ENCODE data around the gene ZC3H13.
A peak's percentile ranks its signal among the peaks of the same experiment; 100 is the strongest.

ZC3H13 gene, protein sequence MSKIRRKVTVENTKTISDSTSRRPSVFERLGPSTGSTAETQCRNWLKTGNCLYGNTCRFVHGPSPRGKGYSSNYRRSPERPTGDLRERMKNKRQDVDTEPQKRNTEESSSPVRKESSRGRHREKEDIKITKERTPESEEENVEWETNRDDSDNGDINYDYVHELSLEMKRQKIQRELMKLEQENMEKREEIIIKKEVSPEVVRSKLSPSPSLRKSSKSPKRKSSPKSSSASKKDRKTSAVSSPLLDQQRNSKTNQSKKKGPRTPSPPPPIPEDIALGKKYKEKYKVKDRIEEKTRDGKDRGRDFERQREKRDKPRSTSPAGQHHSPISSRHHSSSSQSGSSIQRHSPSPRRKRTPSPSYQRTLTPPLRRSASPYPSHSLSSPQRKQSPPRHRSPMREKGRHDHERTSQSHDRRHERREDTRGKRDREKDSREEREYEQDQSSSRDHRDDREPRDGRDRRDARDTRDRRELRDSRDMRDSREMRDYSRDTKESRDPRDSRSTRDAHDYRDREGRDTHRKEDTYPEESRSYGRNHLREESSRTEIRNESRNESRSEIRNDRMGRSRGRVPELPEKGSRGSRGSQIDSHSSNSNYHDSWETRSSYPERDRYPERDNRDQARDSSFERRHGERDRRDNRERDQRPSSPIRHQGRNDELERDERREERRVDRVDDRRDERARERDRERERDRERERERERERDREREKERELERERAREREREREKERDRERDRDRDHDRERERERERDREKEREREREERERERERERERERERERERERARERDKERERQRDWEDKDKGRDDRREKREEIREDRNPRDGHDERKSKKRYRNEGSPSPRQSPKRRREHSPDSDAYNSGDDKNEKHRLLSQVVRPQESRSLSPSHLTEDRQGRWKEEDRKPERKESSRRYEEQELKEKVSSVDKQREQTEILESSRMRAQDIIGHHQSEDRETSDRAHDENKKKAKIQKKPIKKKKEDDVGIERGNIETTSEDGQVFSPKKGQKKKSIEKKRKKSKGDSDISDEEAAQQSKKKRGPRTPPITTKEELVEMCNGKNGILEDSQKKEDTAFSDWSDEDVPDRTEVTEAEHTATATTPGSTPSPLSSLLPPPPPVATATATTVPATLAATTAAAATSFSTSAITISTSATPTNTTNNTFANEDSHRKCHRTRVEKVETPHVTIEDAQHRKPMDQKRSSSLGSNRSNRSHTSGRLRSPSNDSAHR (N-terminal part only)

DNA sequence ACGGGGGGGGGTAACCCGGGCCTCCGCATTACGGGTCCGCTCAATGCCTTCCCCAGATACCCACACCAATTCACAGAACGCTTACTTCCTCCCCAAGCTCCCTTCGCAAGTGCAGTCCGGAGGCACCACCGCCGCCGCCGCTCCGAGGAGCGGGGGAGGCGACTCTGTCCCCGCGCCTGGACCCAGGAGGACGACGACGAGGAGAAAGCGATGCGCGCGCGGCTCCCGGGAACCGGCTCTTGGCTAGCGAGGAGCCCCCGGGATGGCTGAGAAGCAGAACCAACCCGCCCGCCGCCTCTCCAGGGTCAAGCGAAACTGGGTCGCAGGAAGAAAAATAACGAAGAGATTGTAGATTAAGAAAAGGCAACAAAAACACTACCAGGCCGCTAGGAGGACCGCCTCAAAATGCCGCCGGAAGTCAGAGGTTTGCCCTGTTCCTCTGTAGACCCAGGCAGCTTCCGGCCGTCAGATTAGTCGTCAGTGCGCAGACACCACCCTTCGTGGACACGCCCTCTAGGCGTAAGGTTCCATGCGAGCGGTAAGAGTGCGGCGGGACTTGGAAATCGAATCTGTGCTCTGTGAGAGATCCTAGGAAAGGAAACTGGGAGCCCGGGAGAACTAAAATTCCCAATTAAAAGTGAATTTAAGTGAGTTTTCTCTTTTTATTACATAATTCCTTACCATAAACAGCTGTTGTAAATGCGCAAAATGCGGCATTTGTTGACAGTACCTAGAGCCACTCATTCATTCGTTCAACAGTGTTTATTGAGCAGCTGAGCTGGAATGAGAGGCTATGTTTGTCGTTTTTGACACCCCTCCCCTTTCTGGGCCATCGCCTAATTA, at the start of gene ZC3H13:
TSS of gene ZC3H13 (minus strand) at position 428 of the 843 bp plus-strand sequence. CDS start 7,239 bp downstream, outside the sequence.
- peak; percentile 98 for DNase-seq (ENCODE audit: low spot score)

DNA sequence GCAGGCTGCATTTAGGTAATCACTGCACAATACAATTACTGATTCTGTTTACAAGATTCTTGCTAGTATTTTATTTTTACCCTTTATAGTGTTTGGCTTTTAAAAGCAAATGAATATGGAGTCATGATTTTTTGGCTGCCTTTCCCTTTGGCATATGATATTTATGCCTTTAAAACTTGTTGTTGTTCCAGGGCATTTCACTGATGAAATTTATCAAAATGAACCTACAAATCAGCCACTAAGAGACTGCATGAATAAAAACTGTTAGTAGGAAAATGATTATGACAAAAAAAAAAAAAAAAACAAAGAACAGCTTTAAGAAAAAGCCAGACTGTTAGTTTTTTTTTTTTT, 49.7 kb upstream of the ZC3H13 start:
- no peak for DNase-seq (ENCODE audit: low spot score)

DNA sequence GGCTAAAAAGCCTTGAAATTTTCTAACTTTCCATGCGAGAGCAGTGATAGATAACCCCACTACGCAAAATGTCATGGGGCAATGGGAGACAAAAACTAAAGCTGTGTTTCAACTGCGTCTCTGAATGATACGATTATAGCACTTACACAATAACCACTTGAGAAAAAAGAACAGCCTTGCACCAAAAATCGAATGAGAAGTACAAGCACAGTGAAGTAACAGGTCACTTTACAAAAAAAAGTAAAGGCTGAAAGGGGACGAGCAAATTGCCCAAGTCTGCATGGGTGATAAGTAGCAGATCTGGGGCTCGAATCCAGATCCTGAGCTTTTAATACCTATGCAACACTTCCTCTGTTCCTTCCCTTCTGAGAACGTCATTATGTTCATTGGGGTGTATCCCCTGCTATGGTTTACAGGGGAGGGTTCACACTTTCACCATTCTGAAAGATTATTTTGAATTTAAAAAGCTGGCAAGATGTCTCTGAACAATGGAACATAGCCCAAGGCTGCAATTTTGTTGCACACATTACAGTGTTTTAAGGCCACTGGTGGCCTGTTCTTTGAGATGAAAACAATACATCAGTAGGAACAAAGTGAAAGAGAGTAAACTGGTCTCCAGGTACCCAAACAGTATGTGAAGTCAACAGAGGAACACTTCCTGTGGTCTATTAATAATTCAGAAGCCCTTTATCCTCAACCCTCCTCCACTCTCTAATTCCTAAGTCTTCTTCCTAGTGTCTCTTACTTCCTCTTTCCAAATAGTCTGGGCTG, 49.1 kb upstream of the ZC3H13 start:
- DNase-seq (ENCODE audit: low spot score), result no peak

DNA sequence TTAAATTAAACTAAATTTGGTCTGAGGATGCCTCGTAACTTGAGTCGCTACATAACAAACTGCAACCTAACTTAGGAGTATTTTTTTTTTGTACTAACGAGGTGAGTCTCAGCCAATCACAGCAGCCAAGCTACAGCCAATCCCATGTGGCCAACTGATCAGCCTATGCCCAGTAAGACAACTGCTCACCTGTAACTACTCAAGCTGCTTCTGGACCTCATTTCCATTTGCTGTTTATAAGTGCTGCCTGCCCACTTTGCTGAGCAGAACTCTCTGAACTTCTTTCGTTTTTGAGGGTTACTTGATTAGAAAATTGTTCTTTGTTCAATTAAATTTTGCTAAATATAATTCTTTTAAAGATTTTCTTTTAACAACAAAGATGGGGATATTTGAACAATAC, 48.5 kb upstream of the ZC3H13 start:
- DNase-seq (ENCODE audit: low spot score), result no peak

DNA sequence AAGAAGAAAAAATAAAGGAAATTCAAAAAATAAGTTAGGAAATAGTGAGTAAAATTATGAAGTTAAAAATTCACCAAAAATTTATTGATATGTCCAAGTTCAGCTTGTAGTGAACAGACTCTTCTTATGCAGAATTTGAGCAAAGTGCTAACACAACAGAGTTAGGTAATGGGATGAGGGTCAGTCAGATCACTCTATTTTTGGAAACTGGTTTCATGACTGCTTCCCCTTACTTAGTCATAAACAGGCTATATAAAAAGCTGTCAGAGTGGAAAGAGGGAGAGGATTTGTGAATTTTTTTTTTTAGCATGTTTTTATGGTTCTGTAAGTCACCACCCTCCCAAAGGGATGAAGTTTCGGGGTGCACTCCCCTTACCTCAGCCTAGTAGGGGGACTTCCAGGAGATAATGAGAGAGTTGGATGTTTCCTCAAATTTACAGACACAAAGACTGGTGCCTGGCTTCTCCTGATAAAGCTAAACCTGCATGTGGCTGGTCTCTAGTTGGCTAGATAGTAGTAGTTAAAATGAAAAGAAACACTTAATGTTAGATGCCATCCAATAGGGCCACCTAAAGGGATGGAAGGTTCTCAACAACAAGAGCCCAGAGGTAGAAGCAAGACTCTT, 47.8 kb upstream of the ZC3H13 start:
- DNase-seq (ENCODE audit: low spot score), result no peak

DNA sequence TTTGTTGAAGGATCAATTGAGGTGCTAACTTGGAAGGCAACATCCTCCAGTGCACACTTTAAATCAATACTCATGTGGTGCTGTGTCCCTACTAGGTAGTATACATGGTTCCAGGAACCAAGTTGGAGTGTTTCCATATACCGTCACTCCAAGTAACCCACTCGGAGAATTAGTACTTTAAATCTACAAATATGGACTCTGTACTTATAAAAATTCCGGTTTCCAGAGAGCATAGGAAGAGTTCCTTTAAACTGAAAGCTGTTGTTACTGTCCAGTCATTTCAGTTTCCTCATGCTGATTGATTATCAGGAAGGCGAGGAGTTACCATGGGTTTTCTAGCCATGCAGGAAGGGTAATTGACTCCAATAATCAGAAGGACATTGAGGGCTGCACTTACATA, 45.1 kb upstream of the ZC3H13 start:
- DNase-seq (ENCODE audit: low spot score), result no peak

DNA sequence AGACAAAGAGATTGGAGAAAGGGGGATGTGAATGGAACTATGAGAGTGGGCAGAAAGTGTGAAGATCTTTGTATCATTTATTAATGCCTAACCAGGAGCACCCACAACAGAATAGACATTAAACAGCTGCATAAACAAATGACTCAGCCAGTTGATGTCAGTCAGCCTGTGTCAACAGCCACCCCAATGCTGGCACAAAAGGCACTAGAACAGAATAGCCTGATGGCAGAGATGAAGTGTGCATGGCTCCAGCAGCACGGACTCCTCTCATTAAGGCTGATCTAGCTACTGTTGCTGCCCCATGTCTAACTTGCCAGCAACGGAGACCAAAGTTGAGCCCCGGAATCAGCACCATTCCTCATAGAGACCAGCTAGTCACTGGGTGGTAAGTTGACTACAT, 44.5 kb upstream of the ZC3H13 start:
- no peak for DNase-seq (ENCODE audit: low spot score)

DNA sequence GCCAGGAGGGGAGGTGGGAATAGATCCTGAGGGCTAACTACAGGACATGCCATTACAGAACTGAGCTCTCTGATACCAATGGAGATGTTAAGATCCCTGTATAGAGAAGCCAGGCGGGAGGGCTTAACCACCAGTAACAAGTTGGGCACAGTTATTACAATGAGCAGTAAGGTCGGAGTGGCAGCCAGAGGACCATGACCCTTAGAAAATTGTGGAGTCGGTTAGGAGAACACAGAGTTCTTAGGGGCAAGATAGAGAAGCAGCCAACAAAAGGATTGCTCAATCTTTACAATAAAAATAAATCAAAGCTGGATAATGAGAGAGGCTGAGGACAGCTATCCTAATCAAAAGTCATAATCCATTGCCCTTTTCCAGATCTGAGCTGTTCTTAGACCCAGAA, 41.9 kb upstream of the ZC3H13 start:
- no peak for DNase-seq (ENCODE audit: low spot score)

DNA sequence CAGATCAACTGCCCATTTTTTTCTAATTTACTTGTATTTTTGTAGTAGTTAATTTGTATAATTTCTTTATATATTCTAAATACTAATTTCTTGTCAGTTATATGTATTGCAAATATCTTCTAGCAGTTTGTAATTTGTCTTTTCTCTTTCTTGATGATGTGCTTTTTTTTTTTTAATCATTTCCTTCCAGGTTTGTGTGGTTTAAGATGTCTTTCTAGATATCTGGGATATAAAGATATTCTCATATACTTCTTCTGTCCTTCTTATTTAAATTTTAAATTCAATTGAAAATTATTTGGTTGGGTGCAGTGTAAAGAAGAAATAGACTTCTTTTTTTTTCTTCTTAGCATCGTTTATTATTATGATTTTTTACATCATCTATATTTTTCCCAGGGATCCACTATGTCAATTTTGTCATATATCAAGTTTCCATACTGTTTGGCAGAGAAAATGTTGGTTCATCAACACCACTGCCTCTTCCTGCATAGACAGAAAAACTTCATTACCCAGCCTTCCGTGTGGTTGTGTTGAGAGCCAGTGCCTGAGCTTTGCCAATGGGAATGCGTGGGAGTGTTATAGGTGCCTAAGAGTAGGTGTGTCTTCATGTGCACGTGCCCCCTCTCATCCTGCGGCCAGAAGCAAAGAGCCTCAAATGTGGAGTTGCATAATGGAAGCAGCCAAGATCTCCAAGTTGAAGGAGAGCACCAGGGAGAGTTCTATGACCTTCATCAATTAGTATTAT, 36.4 kb upstream of the ZC3H13 start:
- DNase-seq (ENCODE audit: low spot score), result no peak

DNA sequence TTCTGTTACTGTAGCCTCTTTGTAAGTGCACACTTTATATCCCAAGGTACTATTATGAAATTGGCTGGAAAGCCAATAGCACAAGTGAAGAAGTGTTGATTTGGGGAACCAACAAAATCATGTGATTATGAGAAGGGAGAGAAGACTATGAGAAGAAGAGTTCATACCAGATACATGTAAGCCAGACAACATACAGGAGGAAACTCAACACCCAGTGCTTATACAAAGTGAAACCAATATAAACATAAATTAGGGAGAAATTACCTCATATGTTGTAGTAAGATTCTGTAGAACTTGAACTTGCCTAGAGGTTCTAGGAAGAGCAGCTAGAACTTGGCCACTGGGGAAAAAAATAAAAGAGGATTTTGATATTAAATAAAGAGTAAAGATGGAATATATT, 34.9 kb upstream of the ZC3H13 start:
- DNase-seq (ENCODE audit: low spot score), result no peak

DNA sequence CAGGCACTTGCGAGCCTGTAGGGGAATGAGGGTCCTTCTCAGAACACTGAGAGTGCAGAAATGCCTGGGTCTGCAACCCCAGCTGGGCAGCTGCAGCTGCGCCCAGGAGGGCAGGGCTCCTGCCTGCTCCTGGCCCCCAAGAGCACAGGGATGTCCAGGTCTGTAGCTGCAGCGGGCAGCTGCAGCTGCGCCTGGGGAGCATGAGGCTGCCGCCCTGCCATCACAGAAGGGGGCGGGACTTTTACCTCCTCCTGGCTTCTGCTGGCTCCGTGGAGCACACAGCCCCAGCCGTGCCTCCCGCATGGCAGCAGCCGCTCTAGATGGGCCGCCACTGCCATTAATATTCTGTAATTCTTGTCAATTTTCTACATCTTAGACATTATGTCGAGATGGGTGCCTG, 34.4 kb upstream of the ZC3H13 start:
- no peak for DNase-seq (ENCODE audit: low spot score)

DNA sequence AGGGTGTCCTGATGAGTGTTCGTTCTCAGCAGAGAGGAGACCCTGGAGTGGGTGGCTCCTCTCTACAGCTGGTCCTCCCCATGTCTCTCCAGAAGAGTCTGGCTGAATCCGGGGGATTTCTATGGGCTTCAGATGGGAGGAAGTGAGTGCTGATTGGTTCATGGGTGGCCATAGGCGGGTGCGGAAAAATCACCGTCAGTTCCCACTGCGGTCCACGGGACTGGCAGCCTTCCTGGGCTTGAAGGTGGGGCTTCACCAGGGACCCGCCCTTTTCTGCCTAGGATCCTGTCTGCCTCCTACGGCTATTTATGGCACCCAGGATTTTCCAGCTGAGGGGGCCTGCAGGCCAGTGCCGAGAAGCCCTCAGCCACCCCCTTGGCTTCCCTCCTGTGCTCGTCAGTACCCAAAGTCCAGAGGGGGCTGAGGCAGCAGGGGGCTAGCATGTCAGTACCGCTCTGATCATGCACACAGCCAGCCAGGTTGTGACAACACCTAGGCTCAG, 33.9 kb upstream of the ZC3H13 start:
- no peak for DNase-seq (ENCODE audit: low spot score)

DNA sequence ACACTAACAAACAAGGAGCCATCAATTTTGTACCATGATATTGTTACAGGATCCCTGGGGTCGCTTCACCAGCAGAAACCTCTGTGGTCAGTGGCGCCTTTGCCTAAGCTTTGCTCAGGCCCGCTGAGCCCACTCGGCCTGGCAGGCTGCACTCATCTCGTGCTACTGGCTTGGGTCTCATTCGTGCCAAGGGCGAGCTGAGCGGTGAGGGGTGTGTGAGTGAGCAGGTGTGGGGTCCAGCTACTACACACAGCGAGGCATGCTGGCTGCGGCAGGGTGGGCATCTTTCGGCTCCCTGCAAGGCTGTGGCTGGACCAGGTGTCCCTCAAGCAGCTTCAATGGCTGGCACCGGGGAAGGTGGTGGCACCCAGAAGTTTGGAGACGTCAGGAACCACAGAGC, 33.2 kb upstream of the ZC3H13 start:
- DNase-seq (ENCODE audit: low spot score), result no peak

DNA sequence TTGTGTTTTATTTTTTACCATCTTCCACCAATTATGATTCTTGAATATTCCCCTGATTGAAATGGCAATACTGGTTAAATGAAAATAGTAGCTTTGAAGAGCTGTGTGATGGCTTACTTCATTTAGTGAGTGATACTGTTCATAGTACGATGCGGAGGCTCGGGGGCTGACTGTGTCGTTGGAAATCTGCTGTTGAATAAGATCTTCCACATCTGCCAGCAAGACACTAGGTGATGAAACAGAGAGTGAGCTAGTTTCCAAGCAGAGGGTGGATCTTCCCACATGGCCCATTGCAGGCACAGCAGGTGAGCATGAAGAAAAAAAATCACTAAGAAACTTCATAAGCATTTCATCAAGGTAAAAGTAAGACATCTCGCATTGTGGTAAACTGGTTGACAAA, 29.8 kb upstream of the ZC3H13 start:
- no peak for DNase-seq (ENCODE audit: low spot score)

DNA sequence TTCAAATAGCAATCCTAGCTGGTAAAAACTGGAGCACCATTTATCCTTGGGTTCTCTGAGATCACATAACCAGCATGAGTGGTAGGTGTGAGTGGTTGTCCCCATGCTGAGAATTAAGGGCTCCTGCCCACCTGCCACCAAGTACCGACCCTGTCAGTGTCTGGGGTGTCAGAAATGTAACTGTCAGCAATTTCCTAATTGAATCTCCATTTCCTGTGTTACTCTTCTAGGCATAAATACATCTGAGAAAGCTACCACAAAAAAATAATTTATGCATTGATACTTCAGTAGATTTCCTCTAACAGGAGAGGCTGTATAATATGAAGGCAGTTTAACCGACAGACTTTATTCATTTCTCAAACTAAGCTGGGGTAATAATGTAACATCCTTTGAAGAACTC, 27.2 kb upstream of the ZC3H13 start:
- no peak for DNase-seq (ENCODE audit: low spot score)

DNA sequence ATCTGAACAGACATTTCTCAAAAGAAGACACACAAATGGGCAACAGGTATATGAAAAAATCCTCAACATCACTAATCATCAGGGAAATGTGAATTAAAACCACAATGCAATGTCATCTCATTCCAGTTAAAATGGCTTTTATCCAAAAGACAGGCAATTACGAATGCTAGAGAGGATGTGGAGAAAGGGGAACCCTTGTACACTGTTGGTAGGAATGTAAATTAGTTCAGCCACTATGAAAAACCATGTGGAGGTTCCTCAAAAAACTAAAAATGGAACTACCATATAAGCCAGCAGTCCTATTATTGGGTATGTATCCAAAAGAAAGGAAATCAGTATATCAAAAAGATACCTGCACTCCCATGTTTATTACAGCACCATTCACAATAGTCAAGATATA, 24.7 kb upstream of the ZC3H13 start:
- no peak for DNase-seq (ENCODE audit: low spot score)

DNA sequence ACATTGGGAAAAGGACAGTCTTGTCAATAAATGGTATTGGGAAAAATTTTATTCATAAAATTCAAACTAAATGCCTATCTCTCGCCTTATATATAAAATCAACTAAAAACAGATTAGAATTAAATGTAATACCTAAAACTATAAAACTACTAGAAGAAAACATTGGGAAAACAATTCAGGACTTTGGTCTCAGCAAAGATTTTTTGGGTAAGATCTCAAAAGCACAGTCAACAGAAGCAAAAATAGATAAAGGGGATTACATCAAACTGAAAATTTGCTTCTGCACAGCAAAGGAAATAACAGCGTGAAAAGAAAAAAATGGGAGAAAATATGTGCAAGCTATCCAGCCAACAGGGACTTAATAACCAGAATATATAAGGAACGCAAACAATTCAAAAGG, 24.3 kb upstream of the ZC3H13 start:
- no peak for DNase-seq (ENCODE audit: low spot score)

DNA sequence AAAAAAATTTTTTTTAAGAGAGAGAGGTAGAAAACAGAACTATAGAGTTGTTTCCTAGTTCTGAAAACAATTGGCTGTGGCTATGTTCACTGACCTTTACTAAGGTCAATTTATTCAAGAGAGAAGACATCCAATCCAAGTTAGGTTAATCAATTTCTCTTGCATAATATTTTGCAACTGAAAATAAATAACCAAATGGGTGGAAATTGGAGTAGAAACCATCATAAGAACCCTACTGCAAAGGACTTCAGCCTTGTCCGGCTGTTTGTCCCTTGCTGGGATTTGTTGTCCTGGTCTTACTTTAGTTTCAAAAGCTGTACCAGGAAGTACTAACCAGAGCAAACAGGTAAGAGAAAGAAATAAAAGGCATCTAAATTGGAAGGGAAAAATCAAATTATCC, 23.3 kb upstream of the ZC3H13 start:
- no peak for DNase-seq (ENCODE audit: low spot score)

DNA sequence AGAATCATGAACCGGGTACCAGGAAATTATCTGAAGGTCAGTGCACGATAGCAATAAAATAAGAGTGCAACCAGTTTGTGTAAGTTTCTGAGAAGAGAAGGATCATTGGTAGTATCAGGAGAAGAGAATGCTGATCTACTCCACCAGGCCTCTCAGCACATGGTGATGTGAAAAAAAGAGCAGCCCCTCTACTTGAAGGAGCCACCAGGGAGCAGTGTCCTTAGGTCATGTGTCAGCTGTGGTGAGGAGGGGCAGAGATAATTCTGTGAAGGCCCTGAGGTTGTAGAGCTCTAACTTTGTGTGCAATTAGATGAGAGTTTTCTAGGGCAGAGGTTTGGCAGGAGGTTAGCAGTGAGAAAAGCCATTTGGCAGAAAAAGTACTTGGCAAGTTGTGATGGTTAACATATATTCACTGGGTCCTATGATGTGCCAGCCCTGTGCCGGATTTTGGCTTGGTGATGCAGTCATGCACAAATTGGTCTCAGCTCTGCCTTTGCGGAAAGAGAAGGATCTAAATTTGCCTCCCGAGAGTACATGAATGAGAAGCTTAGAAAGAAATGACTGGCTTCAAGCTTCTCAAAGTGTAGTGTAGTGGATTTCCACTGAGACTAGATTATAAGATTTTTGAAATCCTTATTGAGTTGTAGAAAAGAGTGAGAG, 19.2 kb upstream of the ZC3H13 start:
- DNase-seq (ENCODE audit: low spot score), result peak; percentile 23
